Osteocyte (in vitro differentiated cells): ENCODE measurements around the gene SLC6A13. TPM values are rescaled to one million over a fixed set of nuclear protein-coding genes. Genes with fewer than 3 reads are reported as not detected.

Experiments
- DNase-seq: peaks from one replicate; pipeline ENCODE4 v3.0.0; 2021; ENCODE audit warnings: mixed read lengths; ENCODE audit not compliant: unreplicated experiment; ENCODE audit errors: extremely low spot score
- H3K27ac Mint-ChIP-seq: one replicate; pipeline ENCODE4 v1.8.0; 2021; ENCODE audit warnings: mild to moderate bottlenecking, mixed read lengths; ENCODE audit not compliant: unreplicated experiment
- H3K27me3 Mint-ChIP-seq: one replicate; pipeline ENCODE4 v1.8.0; 2021; ENCODE audit warnings: mixed read lengths; ENCODE audit not compliant: unreplicated experiment
- H3K36me3 Mint-ChIP-seq: one replicate; pipeline ENCODE4 v1.8.0; 2021; ENCODE audit warnings: mixed read lengths; ENCODE audit not compliant: unreplicated experiment
- H3K4me1 Mint-ChIP-seq: one replicate; pipeline ENCODE4 v1.8.0; 2021; ENCODE audit warnings: mixed read lengths; ENCODE audit not compliant: unreplicated experiment
- H3K4me3 Mint-ChIP-seq: one replicate; pipeline ENCODE4 v1.8.0; 2021; ENCODE audit warnings: mild to moderate bottlenecking, moderate library complexity, mixed read lengths; ENCODE audit not compliant: unreplicated experiment
- H3K9me3 Mint-ChIP-seq: one replicate; pipeline ENCODE4 v1.8.0; 2021; ENCODE audit warnings: mixed read lengths; ENCODE audit not compliant: unreplicated experiment
- CTCF ChIP-seq: fragments of 200-600 bp; sonication (generic); IDR thresholded peaks from 2 replicates; pipeline ENCODE4 v1.5.0; 2021; ENCODE audit warnings: antibody characterized with exemption, mild to moderate bottlenecking, moderate library complexity
- total RNA-seq: library from RNA; stranded (reverse); gene quantifications from 2 replicates; pipeline ENCODE4 v1.2.1, GENCODE V29; 2021

SLC6A13 gene
- total RNA-seq, 1 donor from 2014 or later: 0.43 TPM

DNA sequence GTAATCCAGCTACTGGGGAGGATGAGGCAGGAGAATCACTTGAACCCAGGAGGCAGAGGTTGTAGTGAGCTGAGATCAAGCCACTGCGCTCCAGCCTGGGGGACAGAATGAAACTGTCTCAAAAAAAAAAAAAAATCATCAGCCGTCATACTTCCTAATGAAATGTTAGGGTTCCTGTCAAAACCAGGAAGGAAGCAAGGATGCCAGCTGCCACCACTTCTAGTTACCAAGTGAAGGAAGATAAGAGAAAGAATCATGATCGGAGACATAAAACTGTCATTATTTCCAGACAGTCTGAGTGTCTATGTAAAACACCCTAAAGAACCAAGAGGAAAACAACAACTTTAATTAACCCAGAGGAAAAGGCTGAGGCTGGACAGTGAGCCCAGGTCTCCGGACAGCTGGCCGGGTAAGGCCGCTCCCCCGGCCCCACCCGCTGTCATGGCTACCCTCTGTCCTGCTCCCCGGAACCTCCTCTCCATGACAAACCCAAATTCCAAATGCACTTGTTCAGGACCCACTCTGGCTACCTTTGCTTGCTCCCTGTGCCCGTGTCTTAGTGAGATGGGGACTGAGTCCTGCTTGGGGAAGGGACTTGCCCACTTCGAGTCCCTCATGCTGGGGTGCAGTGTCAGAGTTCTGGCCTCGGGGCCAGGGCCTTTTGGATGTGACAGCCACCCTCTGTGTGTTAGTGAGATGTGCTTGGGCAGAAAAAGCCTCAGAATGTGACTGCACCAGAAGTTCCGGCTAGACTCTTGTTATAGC, 77.6 kb downstream of the SLC6A13 start:
- peaks cover 4% of the 10 kb centered on the region for H3K27me3 Mint-ChIP-seq
- no peaks in the 10 kb centered on the region for H3K9me3 Mint-ChIP-seq
- no peaks in the 10 kb centered on the region for H3K36me3 Mint-ChIP-seq
- no peak overlapping the region for H3K27ac Mint-ChIP-seq
- peaks cover 11% of the 10 kb centered on the region for H3K4me1 Mint-ChIP-seq
- no peak for DNase-seq
- no peak for TF ChIP-seq CTCF
- no peak overlapping the region for H3K4me3 Mint-ChIP-seq

DNA sequence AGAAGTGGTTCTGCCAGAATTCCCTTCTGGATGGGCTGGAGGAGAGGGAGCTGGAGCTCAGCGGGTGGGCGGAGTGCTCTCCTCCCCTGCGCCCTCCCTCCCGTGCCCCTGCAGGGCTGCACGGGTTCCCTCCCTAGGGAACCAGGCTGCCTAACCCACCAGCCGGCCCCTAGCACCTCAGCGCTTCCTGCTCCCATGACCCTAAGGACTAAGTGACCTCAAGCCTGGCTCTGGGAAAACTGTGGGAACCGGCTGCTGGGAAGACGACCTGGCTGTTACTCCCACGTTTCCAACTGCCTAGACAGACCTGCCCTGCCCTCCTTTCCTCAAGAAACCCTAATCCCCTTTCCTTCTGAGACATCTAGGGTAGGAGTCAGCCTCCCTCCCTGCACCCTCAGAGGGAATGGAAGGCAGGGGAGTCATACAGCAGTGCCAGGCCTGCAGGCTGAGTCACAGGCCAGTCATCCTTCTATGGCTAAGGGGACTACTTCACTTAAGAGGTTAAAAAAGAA, 80.2 kb downstream of the SLC6A13 start:
- TF ChIP-seq CTCF: no peak
- Mint-ChIP-seq H3K27me3 (no peaks in the 10 kb centered on the region), H3K4me1 (peaks cover 22% of the 10 kb centered on the region), H3K27ac (no peak overlapping the region), H3K9me3 (no peaks in the 10 kb centered on the region), H3K36me3 (no peaks in the 10 kb centered on the region), H3K4me3 (no peak overlapping the region)
- no peak for DNase-seq

DNA sequence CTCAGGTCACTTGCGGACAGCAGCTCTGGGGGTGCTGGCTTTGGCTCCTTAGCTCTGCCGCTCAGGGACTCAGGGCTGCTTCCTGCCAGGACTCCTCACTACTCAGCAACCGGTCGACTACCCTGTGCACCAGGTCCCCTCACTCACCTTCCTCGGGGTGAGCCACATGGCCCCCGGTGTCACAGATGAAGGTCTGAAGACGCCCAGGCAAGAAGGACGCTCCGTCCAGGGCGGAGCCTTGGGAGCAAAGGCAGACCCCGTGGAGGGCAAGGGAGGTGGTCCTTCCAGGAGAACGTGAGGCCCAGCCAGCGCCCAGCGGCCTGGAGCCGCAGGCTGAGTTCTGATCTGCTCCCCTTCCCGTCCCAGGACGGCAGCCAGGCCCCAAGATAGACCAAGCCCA, 80.7 kb downstream of the SLC6A13 start:
- TF ChIP-seq CTCF: no peak
- Mint-ChIP-seq H3K27me3 (no peaks in the 10 kb centered on the region), H3K27ac (no peak overlapping the region), H3K36me3 (no peaks in the 10 kb centered on the region), H3K4me1 (peaks cover 23% of the 10 kb centered on the region), H3K9me3 (no peaks in the 10 kb centered on the region), H3K4me3 (no peak overlapping the region)
- no peak for DNase-seq

- Mint-ChIP-seq H3K36me3 (no peaks in the 10 kb centered on the region), H3K27ac (no peak overlapping the region), H3K4me1 (peaks cover 28% of the 10 kb centered on the region), H3K4me3 (no peak overlapping the region), H3K27me3 (no peaks in the 10 kb centered on the region), H3K9me3 (no peaks in the 10 kb centered on the region)
- DNase-seq: no peak
- TF ChIP-seq CTCF: no peak
Measured at GRCh38 chr12:180445-180844, 82.2 kb downstream of the SLC6A13 start.

DNA sequence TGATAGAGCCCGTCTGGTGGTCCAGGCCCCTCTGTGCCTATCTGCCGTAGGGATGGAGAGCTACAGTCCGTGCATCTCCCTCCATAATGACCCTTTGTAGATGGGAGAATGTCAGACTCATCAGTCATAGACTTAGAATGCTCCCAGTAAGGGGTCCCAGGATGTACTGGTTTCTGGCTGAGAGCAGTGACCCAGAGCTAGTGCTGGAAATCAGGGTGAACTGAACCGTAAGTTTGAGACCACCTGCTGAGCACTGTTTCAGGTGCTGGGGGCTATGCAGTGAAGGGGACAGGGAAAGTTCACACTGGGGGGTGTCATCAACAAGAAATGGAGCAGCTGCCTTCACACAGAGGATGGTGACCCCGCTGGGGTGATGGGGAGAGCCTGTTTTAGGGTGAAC, 82.8 kb downstream of the SLC6A13 start:
- Mint-ChIP-seq H3K4me1 (peaks cover 32% of the 10 kb centered on the region), H3K4me3 (no peak overlapping the region), H3K36me3 (no peaks in the 10 kb centered on the region), H3K9me3 (no peaks in the 10 kb centered on the region), H3K27ac (no peak overlapping the region), H3K27me3 (no peaks in the 10 kb centered on the region)
- TF ChIP-seq CTCF: no peak
- no peak for DNase-seq
